IMR-90 (cell line): ENCODE data around the gene SNX32. TPM values are rescaled to one million over a fixed set of nuclear protein-coding genes. Genes with fewer than 3 reads are reported as not detected.

Experiments
- ATAC-seq: fragments of 200-7000 bp; cut with Tn5 transposase; 2 replicates; pipeline ENCODE4 v1.9.1; 2020; ENCODE audit warnings: low read depth, mild to moderate bottlenecking, moderate library complexity
- BruUV-seq: library from RNA; stranded (reverse); fragments of 400-500 nt; replicated peaks from 2 replicates; lab custom pipeline; 2021; lab: Mats Ljungman, UMichigan
- CTCF ChIA-PET: fragments of 300-600 bp; formaldehyde crosslinking; extraction: SDS; loops from one replicate; lab custom pipeline; 2021; ENCODE audit warnings: antibody characterized with exemption; lab: Yijun Ruan, JAX
- POLR2A ChIA-PET: fragments of 300-600 bp; sonication (Branson Sonifier 250); formaldehyde crosslinking; loops from one replicate; lab custom pipeline; 2022; ENCODE audit warnings: antibody characterized with exemption; ENCODE audit not compliant: unreplicated experiment; lab: Charles Lee
- DNase-seq: peaks from one replicate; pipeline ENCODE4 v3.0.0; 2013
- H2AFZ ChIP-seq: replicated peaks from 2 replicates; pipeline ENCODE3; 2013; ENCODE audit warnings: low read length, mild to moderate bottlenecking; ENCODE audit not compliant: poor library complexity
- H2AK5ac ChIP-seq: 2 replicates; pipeline ENCODE4 v1.6.1; 2013; ENCODE audit warnings: low read depth, low read length, inconsistent platforms
- H2AK9ac ChIP-seq: replicated peaks from 2 replicates; pipeline ENCODE3; 2013; ENCODE audit warnings: mild to moderate bottlenecking, low read depth, low read length, moderate library complexity; ENCODE audit not compliant: poor library complexity
- H2BK120ac ChIP-seq: 2 replicates; pipeline ENCODE4 v1.6.1; 2013; ENCODE audit warnings: low read depth, low read length, inconsistent platforms
- H2BK15ac ChIP-seq: 3 replicates; pipeline ENCODE4 v1.6.1; 2013; ENCODE audit warnings: low read depth, low read length, inconsistent platforms
- H2BK20ac ChIP-seq: 2 replicates; pipeline ENCODE4 v1.6.1; 2013; ENCODE audit warnings: low read depth, mild to moderate bottlenecking, inconsistent platforms, low read length, moderate library complexity
- H2BK5ac ChIP-seq: 2 replicates; pipeline ENCODE4 v1.6.1; 2013; ENCODE audit warnings: mild to moderate bottlenecking, low read depth, low read length, inconsistent platforms; ENCODE audit not compliant: poor library complexity, severe bottlenecking
- H3K14ac ChIP-seq: replicated peaks from 2 replicates; pipeline ENCODE4 v1.6.1; 2013; ENCODE audit warnings: low read depth, low read length, inconsistent platforms
- H3K18ac ChIP-seq: 2 replicates; pipeline ENCODE4 v1.6.1; 2013; ENCODE audit warnings: low read depth, low read length, control low read depth
- H3K23ac ChIP-seq: 2 replicates; pipeline ENCODE4 v1.6.1; 2013; ENCODE audit warnings: low read depth, low read length, inconsistent platforms
- H3K27ac ChIP-seq: 2 replicates; pipeline ENCODE4 v1.5.1; 2013; ENCODE audit warnings: mild to moderate bottlenecking, control low read depth, low read length; ENCODE audit not compliant: insufficient read depth
- H3K27me3 ChIP-seq: 2 replicates; pipeline ENCODE4 v1.6.1; 2013; ENCODE audit warnings: low read length; ENCODE audit not compliant: control insufficient read depth, insufficient read depth
- H3K36me3 ChIP-seq: 2 replicates; pipeline ENCODE4 v1.6.1; 2013; ENCODE audit warnings: low read length, mixed read lengths; ENCODE audit not compliant: control insufficient read depth, insufficient read depth
- H3K4ac ChIP-seq: 2 replicates; pipeline ENCODE4 v1.6.1; 2013; ENCODE audit warnings: low read depth, low read length, inconsistent platforms
- H3K4me1 ChIP-seq: 2 replicates; pipeline ENCODE4 v1.6.1; 2013; ENCODE audit warnings: low read length, mixed read lengths; ENCODE audit not compliant: control insufficient read depth, insufficient read depth
- H3K4me2 ChIP-seq: 2 replicates; pipeline ENCODE4 v1.6.1; 2013; ENCODE audit warnings: low read depth, mild to moderate bottlenecking, control low read depth, low read length, moderate library complexity
- H3K4me3 ChIP-seq: 2 replicates; pipeline ENCODE4 v1.5.1; 2013; ENCODE audit warnings: low read depth, mild to moderate bottlenecking, control low read depth, low read length, moderate library complexity; ENCODE audit not compliant: insufficient read depth
- H3K56ac ChIP-seq: 2 replicates; pipeline ENCODE4 v1.6.1; 2013; ENCODE audit warnings: low read length, inconsistent platforms; ENCODE audit not compliant: insufficient read depth; ENCODE audit errors: extremely low read depth
- H3K79me1 ChIP-seq, 2 experiments: 2 replicates each; pipeline ENCODE4 v1.6.1; 2013; ENCODE audit warnings: low read length in 2 of 2, inconsistent platforms in 1 of 2, low read depth in 1 of 2
- H3K9ac ChIP-seq: 2 replicates; pipeline ENCODE4 v1.6.1; 2013; ENCODE audit warnings: low read depth, low read length, control low read depth
- H3K9me1 ChIP-seq: 2 replicates; pipeline ENCODE4 v1.6.1; 2013; ENCODE audit warnings: low read length, inconsistent platforms; ENCODE audit not compliant: insufficient read depth
- H3K9me3 ChIP-seq: 2 replicates; pipeline ENCODE4 v1.6.1; 2013; ENCODE audit warnings: low read length; ENCODE audit not compliant: control insufficient read depth, insufficient read depth
- H4K20me1 ChIP-seq: 2 replicates; pipeline ENCODE4 v1.6.1; 2013; ENCODE audit warnings: low read length, inconsistent platforms; ENCODE audit not compliant: insufficient read depth
- H4K5ac ChIP-seq: 2 replicates; pipeline ENCODE4 v1.6.1; 2013; ENCODE audit warnings: mild to moderate bottlenecking, low read depth, low read length, control low read depth
- H4K8ac ChIP-seq, 2 experiments: 2 replicates each; pipeline ENCODE4 v1.6.1; 2013; ENCODE audit warnings: low read depth in 2 of 2, low read length in 2 of 2, control low read depth in 1 of 2, inconsistent platforms in 1 of 2
- H4K91ac ChIP-seq: 2 replicates; pipeline ENCODE4 v1.6.1; 2013; ENCODE audit warnings: low read depth, low read length, inconsistent platforms; ENCODE audit not compliant: insufficient read depth
- CHD1 ChIP-seq: IDR thresholded peaks from 2 replicates; pipeline ENCODE4 v1.6.1; 2012; ENCODE audit warnings: low read depth, low read length, improper control_type of control experiment
- MAZ ChIP-seq: IDR thresholded peaks from 2 replicates; pipeline ENCODE4 v1.6.1; 2012; ENCODE audit warnings: low read depth, mild to moderate bottlenecking, low read length, improper control_type of control experiment, moderate library complexity, borderline replicate concordance
- MXI1 ChIP-seq: IDR thresholded peaks from 2 replicates; pipeline ENCODE4 v1.6.1; 2012; ENCODE audit warnings: low read depth, mild to moderate bottlenecking, low read length, moderate library complexity, borderline replicate concordance
- RAD21 ChIP-seq: IDR thresholded peaks from 2 replicates; pipeline ENCODE4 v1.6.1; 2012; ENCODE audit warnings: low read length, improper control_type of control experiment
- SMC3 ChIP-seq: fragments of 150-350 bp; IDR thresholded peaks from 2 replicates; pipeline ENCODE4 v1.6.1; 2016; ENCODE audit warnings: low read depth, mild to moderate bottlenecking, antibody characterized with exemption, low read length, moderate library complexity
- WGBS, 2 experiments: methylation state at CpG; one replicate each; pipeline versions ENCODE4 v1.1.5 to v1.1.7; 2013; ENCODE audit warnings: missing lambda C conversion rate in 2 of 2; ENCODE audit not compliant: insufficient read length in 1 of 2; ENCODE audit errors: extremely low coverage in 2 of 2; 5-methylcytosine and 5-hydroxymethylcytosine counted together
- dilution Hi-C: fragments of 300-500 bp; cut with HindIII; formaldehyde crosslinking; loops from one replicate; pipeline ENCODE4 v1.14.3; 2018; ENCODE audit warnings: low sequenced_read_pairs; ENCODE audit not compliant: unreplicated experiment
- in situ Hi-C: fragments of 300-500 bp; cut with MboI; formaldehyde crosslinking; loops from 3 replicates; pipeline ENCODE4 v1.14.3; 2019; ENCODE audit warnings: low sequenced_read_pairs, inconsistent platforms, mixed read lengths
- intact Hi-C: fragments of 100-400 bp; cut with micrococcal nuclease; formaldehyde crosslinking; loops from 2 replicates; pipeline ENCODE4 v1.10.0; 2022
- polyA plus RNA-seq, 3 experiments: library from polyadenylated mRNA; depleted of rRNA; stranded (reverse); fragments of >200 nt; gene quantifications; 2 replicates each; pipeline ENCODE4 v1.2.3, GENCODE V29; 2012; ENCODE audit warnings: low replicate concordance in 1 of 3
- total RNA-seq: library from RNA; depleted of rRNA; stranded (reverse); fragments of >200 nt; gene quantifications from 2 replicates; pipeline ENCODE4 v1.2.3, GENCODE V29; 2012
- TF ChIP-seq, protein P1 (sequence below): fragments of 150-350 bp; IDR thresholded peaks from 2 replicates; pipeline ENCODE4 v1.6.1; 2017; ENCODE audit warnings: mild to moderate bottlenecking, antibody characterized with exemption, low read length, low read depth

The SNX32 gene
- total and polyA plus RNA-seq, 2 of the 4 experiments (the other 2 are of a cell fraction): 0.36 to 0.79 TPM

DNA sequence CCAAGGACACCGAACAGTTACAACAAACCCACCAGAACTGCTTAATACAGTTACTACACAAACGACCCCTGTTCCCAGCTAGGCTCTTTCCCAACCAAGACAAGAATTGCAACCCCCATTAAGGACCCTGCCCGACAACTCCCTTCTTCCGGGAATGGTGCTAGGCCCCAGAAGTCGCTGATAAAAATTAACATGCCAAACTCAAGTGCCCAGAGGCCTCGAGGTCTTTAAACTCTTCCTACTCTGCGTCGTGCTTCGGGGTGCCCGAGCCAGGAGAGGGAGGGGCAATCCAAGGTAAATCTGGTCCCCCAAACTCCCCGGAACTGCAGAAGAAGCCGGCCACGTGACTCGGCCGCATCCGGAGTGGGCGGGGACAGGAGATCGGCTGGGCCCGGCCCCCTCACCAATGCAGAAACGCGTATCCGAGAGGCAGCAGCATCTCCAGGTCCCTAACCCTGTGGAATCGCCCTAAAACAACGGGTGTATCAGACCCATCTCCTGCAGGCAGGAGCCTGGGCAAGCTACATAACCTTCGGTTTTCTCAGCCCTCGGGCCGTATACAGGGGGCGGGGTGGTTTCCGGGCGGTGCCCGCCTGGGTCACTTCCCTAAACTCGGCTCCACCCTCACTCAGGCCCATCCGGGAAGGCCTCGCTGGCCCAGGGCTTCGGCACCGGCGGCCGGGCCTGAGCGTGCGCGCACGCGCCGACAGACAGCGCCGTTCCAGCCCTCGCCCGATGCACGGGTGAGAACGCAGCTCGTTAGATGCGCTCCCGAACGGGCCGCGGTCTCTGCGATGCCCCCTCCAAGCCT lies 23.1 kb downstream of the SNX32 start:
- H4K20me1 ChIP-seq: peaks cover 64% of the 10 kb centered on the region
- in situ Hi-C loops (no loop called here), dilution Hi-C loops (no loop called here), intact Hi-C loops (loop anchor here (1.0 kb wide), 1 partner anchor 31 kb away; the partner anchor contains the start of gene FIBP)
- H3K4me2 ChIP-seq: peak overlapping the region; percentile 81
- peak overlapping the region; percentile 45 for H4K5ac ChIP-seq
- H3K4ac ChIP-seq: peak overlapping the region; percentile 89
- peak overlapping the region; percentile 80; the same call in 1 of the 2 replicates for H4K91ac ChIP-seq
- H4K8ac ChIP-seq: peak overlapping the region in 1 of 2 experiments; percentile 46; a peak in 1 of 4 replicates
- peak overlapping the region; percentile 19; the same call in 1 of the 2 replicates for H3K18ac ChIP-seq
- H3K14ac ChIP-seq: peak overlapping the region; percentile 93
- peaks cover 11% of the 10 kb centered on the region for H3K4me1 ChIP-seq
- DNase-seq: peak; percentile 52
- H3K9me3 ChIP-seq: no peaks in the 10 kb centered on the region
- peaks cover 25 to 70% of the 10 kb centered on the region in 2 experiments for H3K79me1 ChIP-seq
- peak overlapping the region; percentile 90 for H3K23ac ChIP-seq
- peak overlapping the region; percentile 81 for H2BK5ac ChIP-seq
- ChIA-PET POLR2A (no interaction called here), CTCF (no interaction called here)
- peak overlapping the region; percentile 77 for H3K9ac ChIP-seq
- H3K27me3 ChIP-seq: no peaks in the 10 kb centered on the region
- peak overlapping the region; percentile 51 for H2AFZ ChIP-seq
- H2BK120ac ChIP-seq: no peak overlapping the region
- TF ChIP-seq MAZ (0 out of 2 replicates have a peak, but pooled peaks have one; percentile 55), SMC3 (no peak), RAD21 (0 out of 2 replicates have a peak, but pooled peaks have one; percentile 5), MXI1 (peak; percentile 87; the same call in 1 of the 2 replicates), CHD1 (0 out of 2 replicates have a peak, but pooled peaks have one; percentile 60)
- TF ChIP-seq, protein P1, sequence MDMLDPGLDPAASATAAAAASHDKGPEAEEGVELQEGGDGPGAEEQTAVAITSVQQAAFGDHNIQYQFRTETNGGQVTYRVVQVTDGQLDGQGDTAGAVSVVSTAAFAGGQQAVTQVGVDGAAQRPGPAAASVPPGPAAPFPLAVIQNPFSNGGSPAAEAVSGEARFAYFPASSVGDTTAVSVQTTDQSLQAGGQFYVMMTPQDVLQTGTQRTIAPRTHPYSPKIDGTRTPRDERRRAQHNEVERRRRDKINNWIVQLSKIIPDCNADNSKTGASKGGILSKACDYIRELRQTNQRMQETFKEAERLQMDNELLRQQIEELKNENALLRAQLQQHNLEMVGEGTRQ: peak; percentile 91
- no TSS peak for BruUV-seq
- no peak overlapping the region for H2BK20ac ChIP-seq
- no peak overlapping the region for H2BK15ac ChIP-seq
- peaks cover 33% of the 10 kb centered on the region for H3K9me1 ChIP-seq
- peak overlapping the region; percentile 89 for H3K4me3 ChIP-seq
- peak overlapping the region; percentile 100 for H2AK9ac ChIP-seq
- H2AK5ac ChIP-seq: peak overlapping the region; percentile 81; the same call in 1 of the 2 replicates
- H3K36me3 ChIP-seq: peaks cover 51% of the 10 kb centered on the region
- ATAC-seq: peak; percentile 3
- peak overlapping the region; percentile 93 for H3K27ac ChIP-seq
- H3K56ac ChIP-seq: peak overlapping the region; percentile 29
- 0% methylated on average over 28 of the region's 57 CpGs; no CpG with 5 or more reads in 1 of the 2 experiments for WGBS, 2 experiments
